Fibroblast of the conjunctiva (primary cell): Measurements from ENCODE around the gene P2RY13.
A peak's percentile ranks its signal among the peaks of the same experiment; 100 is the strongest.

Experiments used
- DNase-seq: peaks from one replicate; pipeline ENCODE4 v3.0.0-alpha.2; 2010; ENCODE audit warnings: low read depth

Gene P2RY13

DNA sequence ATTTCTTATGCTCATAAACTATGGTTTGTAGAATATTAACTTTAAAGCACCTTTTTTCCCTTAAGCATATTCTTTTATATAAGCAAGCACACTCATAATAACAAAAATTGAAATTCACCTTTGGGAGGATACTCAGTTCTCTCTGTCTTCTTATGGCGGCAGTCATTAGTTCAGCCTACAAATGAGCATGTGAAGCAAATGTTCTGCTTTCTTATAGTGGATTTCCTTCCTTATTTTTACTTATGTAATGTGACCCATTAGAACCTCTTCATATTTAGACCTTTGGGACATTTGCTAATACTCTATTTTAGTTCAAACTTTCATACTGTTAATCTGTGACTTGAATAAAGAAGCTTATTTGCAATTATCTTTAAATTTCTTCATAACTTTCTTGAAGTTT, at the start of gene P2RY13:
Gene P2RY13 (minus strand): TSS at position 187 of the 400 bp plus-strand sequence. CDS start 21 bp downstream, at position 166.
- DNase-seq: no peak

DNA sequence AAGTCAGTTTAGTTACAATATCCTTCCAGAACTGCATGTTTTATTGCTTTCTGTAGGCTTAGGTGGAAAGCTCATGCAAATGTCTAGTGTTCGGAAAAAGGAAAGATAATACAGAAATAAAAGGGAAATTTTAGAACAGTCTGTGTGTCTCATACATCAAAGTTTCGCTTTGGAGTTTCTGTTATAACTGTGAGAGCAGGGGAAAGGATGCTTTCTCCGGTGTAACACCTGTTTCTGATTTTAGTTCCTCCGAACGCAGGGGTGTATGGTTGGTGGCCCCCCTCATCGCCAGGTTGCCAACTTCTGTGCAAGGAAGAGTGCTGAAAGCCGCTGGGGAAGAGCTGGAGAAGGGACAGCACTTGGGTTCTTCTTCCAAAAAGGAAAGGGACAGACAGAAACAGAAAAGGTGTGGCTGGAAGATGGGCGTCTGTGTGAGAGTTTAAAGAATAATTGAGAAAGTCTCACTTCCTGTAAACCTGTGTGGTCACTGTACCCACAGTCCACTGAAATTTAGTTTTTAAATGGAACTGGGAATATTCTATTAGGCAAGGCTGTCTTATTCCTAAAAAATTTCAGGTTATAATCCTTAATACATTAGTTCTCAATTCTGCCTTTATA, 48.5 kb upstream of the P2RY13 start:
- DNase-seq: no peak

DNA sequence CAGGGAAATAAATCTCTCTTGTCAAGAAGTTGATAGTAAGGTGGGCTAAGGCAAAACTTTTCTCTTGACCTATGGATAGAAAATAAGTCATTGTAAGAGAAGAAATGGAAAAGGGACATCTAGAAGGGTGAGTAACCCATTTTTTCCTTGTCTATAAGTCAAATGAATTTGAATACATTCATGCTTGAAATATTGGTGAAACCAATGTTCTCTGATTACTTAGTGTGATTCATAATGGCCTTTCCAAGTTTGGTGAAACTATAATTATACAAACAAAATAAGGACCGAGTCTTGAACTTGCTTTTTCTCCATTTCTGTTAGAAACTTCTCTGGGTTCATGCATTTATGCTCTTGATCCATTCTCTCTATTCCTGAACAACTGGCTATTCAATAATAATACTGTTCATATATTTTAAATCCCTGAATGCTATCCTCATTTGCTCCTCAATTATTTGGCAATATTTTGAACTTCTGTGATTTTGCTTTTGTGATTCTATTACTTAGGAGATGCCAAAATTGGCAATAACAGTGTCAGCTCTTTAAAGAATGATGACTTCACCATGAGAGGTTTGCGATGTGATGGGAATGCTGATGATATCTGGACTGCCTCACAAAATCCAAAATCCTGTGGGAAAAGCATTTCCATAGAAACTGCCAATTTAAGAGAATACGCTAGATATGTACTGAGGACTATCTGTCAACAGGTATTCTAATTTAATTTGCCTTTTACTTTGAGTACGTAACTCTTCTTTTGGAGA, 42.9 kb upstream of the P2RY13 start:
- no peak for DNase-seq

DNA sequence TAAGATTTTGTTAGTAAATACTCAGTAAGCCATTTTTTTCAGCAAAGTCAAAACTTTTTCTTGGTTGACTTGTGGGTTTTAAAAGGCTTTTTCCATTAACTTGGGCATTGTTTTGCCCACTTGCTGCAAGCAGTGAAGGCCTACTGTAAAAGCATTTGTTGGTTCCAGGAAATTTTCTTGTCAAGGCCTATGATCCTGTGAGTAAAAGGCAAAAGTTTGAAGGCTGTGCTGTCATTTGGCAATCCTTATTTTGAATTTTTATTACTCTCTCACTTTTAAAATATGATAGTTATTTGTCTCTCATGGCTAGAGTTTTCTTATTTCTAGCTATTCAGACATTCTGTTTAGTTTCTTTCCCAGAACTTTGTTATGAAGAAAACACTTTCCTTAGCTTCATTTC, 42.2 kb upstream of the P2RY13 start:
- no peak for DNase-seq

DNA sequence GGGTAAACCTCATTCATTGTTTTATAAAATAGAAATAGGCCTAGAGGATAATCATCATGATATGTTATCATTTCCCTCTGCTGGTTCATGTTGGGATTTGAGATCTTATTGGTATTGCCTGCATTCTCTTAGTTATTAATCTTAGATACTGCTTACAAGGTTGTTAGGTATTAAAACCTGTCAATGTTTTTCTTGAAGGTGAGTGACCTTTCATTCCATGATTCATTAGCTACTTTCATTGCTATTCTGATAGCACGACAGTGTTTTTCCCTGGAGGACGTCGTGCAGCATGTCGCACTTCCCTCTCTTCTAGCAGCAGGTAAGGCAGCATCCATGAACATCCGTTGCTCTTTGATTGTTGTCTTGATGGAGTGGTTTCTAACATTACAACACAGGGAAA, 38.1 kb upstream of the P2RY13 start:
- DNase-seq: no peak

DNA sequence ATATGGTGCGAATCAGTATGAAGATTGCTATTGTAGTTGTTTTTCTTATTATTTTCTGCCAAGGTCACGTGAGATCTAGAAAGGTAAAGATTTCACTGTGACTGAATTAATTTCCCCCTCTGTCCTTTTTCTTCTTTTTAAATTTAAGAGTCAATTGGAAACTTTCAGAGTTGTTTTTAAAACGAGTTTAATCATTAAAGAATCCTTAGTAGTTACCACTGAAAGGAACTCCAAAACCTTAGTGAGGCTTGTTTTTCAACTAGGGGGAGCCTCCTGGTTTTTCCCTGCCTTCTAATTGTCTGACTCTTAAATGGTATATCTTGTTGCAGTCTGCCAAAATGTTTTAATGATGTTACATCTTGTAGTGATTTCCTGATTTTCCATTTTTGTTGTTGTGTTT, 37.6 kb upstream of the P2RY13 start:
- no peak for DNase-seq

DNA sequence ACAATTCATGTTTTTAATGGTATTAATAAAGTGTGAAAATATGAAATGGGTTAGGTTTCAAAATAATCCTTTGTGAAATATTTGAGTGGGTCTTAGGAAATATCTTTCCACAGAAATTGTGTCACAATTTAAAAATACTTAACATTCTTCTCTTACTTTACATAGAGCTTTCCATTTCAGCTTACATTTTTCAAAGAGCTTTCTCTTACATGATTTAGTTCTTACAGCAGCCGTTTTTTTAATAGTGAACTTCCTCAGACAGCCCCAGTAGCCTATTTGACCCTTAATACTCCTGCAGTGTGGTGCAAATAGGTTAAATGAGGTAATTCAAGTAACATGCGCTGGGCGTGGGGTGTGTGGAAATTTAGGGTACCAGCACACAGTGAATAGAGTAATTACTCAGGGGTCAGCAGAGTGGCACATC, 33.4 kb upstream of the P2RY13 start:
- DNase-seq: no peak

DNA sequence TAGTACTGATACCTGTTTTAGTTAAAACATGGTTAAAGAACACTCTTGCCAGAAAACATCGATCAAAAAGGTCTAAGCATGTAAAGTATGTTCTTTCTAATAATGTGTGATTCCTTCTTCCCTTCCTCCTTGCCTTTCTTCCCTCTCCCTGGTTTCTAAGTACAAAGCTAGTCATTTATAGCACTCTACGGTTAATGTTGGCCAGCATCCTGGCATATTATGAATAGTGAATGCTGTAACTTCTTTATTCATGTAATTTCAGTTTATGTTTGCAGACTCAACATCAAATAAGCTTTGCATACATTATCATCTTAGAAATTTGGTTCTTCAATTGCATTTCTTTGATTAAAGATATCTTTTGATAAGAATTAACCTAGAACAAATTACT, 28.1 kb upstream of the P2RY13 start:
- no peak for DNase-seq

DNA sequence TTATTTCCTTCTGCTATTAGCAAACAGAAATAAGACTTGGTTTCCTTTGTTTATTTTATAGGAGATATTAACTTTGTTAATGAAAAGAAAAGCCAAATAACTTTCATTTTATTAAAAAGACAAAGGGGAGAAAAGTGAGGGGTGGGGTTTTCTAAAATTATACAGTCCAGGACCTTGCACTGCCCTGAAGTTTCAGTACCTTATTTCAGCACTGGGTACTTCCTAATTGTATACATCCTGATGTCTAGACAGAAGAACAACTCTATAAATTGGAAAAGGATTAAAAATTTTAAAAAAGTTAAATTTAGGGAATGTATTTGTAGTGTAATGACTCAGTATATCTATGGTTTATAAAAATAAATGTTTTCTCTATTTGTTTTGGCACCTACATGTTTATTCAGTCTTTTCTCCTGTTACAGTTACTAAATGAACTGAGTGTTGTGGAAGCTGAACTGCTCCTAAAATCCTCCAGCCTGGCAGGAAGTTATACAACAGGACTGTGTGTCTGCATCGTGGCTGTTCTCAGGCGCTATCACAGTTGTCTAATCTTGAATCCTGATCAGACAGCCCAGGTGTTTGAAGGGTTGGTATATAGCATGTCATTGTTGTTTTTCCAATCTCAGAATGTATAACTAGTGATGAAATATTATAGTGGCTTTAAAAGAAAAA, 27.6 kb upstream of the P2RY13 start:
- no peak for DNase-seq

DNA sequence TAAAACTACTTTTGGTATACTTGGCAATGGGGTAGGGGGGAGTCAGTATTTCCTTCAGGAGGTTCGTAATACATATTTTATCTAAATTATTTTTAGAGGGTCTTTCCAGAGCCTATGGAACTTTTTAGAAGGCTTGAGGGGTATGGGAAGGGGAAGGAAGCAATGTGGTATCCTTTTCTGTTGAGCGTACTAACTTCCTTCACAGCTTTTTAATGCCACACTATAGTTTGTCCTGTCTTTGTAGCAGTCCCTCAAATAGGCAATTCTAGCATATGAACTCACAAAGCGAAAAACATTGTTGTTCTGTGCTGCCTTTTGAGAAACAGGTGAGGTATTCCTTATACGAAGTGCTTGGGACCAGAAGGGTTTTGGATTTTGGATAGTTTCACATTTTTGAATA, 22.3 kb upstream of the P2RY13 start:
- DNase-seq: no peak

DNA sequence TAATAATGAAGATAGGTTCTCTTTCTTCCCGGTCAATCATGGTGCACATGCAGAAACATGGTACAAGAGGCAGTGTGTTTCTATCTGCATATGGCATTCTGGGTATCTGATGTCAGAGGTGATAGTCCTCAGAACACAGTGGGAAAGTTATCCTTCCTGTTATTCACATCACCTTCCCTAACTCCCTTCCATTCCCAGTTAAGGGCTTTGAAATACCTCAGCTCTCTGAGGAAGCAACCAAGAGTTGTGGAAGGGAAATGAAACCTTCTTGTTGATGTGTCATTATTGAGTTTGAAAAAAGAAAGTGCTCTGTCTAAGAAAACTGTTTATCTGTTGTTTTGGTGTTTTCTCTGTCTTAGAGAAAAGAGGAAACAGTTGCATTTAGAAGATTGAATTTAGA, 21.9 kb upstream of the P2RY13 start:
- DNase-seq: no peak

DNA sequence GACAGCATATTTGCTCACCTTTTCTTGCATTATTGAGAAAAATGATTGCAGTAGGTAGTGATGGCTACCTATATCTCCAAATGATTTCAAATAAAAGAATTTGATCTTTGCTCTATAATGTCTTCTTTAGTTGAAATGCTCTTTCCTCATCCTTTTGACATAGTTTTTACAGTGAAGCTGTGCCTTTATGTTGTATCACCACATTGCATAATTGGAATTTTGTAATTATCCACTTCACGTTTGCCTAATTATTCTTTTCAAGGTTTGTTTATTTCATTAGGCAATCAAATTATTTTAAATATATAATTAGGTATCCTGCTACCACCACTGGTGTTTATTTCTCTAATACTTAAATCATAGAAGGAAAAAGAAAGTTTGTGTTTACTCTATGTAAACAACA, 21.3 kb upstream of the P2RY13 start:
- DNase-seq: no peak

DNA sequence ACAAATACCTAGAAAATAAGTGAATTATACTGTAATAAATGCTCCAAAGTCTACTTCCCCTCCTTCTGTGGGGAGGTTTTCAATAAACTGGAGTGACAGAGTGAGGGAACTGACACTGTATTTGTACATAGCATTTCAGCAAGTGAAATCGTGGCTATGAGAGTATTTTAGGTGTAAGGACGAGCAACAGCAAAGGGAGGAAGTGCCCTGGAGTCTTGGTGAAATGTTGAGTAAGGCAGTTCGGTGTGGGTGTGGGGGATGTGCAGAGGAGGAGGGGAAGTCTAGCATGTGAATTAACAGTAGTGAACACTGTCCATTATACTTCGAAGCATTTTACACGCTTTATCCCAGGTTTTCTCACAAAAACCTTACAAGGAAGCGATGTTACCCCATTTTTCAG, 18.1 kb upstream of the P2RY13 start:
- DNase-seq: no peak

DNA sequence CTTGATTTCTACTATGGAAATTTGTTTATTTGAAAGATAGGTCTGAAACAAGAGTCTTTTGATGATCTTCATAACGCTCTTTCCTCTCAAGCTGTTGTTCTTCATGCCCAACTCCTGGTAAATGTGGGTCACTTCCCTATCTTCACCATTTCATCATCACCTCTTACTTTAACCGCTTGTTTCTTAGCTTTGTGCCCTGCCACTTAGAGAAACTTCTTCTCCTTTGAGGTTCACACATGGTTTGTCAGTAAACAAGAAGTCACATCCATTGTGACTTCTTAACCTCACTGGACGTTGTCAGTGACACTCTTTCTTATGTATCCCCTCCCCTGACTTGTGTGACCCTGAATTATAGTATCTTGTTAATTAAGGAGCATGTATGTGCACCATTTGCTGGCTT, 16.9 kb upstream of the P2RY13 start:
- no peak for DNase-seq

DNA sequence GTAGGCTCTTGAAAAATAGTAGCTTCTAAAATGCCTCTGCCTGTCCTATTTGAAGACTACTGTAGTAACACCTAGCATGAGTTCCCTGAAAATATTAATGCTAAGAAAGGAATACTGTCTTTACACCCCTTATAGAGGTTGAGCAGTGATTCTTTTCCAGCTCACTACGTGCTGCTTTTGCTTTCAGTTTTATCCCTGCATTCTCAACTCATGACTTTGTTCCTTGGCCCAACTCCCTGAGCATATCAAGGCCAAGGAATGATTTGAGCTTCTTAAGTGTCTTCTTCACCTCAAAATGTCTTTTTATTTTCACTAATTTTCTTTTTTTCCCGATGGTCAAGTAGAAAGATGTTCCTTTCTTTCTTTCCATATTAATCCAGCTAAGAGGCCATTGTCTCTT, 16.5 kb upstream of the P2RY13 start:
- DNase-seq: peak; percentile 51

DNA sequence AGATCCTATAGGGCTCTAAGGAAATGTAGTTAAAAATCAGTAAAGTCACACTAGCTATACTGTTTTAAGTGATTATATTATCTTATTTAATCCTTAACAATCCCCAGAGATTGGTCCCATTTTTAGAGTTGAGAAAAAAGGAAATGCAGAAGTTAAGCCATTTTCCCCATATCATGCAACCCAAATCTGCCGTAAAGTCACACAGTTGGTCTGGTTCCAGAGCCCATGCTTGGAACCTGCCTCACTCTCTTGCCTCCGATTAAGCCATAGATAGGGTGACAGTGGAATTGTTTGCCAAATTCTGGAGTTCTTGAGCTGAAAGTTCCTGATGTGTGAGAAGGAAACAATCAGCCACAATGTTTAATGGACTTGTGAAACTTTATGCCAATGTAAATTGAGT, 2.3 kb upstream of the P2RY13 start:
- DNase-seq: no peak

DNA sequence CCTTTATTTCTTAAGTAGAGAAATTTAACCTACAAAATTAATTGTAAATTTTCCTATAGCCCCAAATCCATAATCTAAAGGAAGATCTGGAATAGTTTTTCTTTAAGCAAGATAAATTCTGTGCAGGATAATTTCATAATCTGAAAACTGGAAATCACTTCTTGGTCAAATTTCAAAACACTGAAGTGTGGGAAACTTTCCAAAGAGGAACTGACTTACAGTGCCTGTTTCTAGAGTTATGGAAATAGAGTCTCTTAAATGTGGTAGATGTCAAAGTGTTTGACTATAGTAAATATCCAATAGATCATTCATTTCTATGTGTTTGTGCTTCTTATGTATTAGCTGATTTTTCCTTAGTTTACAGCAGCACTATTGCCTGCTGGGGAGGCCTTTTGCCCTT, 1.6 kb upstream of the P2RY13 start:
- no peak for DNase-seq

DNA sequence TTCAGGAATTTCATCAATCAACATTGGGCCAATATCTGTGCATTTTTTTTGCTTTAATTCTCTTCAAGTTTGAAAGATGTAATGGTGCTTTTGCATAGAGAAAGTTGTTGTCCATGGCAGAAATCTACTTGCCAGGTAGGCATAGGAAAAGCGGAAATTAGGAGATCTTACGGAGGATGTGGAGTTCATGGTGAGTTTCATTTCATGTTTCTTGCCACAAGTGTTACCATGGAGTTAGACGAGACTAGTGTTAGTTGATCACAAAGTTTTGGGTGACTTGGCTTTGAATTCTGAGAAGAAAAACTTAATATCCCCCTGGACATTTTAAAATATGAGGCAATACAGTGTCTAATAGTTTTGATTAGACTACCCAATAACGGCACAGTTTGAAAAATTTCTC, 1.0 kb upstream of the P2RY13 start:
- DNase-seq: no peak

DNA sequence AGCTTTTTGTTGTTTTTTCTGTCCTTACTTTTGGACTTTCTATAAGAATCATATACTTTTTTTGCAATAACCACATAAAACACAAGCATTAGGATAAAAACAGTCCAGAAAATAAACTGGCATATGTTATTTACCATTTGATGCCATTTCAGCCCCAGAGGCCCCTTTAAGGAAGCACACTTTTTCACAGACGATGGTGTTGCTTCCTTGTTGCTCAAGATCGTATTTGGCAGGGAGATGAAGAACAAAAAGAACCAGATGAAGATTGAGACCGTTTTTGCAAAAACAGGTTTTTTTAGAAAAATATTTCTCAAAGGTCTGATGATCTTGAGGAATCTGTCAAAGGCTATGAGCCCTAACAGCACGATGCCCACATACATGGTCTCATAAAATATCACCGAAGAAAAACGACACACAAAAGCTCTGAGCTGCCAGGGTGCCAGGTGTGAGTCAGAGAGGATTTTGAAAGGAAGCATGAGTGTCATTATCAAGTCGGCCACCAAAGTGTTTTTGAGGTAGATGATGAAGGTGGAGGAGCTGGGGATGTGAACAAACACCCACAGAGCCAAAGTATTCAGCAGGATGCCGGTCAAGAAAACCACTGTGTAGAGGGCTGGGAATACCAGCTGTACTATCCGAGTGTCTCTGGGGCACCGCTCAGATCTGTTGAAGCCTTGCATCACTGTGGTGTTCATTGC, 902 bp downstream of the P2RY13 start:
- DNase-seq: no peak

DNA sequence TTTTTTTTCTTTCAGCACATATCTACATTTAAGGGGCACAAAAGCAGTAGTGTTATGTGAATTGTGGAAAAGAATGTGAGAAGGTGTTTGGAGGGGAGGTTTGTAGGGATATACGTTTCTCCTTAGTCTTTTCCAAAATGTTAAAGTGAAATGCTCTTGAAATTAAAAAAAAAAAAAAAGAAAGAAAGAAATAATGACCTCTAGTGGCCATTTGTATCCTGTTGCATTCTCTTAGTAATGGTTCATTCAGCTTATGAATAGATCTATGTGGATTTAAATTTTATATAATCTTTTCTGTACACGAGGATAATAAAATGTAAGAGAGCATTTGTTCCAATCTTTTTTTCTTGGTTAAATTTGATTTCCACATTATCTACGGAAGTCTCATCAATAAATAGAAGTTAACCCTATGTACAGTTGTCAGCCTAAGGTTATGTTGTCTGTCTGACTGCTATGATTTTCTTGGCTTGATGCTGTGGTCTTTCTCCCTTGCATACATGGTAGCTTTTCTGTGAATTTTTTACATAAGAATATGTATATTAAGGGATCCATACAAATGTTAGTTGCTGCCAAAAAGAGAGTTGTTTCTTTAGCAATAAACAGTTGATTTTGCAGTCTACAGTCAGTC, 1.7 kb downstream of the P2RY13 start:
- DNase-seq: no peak

DNA sequence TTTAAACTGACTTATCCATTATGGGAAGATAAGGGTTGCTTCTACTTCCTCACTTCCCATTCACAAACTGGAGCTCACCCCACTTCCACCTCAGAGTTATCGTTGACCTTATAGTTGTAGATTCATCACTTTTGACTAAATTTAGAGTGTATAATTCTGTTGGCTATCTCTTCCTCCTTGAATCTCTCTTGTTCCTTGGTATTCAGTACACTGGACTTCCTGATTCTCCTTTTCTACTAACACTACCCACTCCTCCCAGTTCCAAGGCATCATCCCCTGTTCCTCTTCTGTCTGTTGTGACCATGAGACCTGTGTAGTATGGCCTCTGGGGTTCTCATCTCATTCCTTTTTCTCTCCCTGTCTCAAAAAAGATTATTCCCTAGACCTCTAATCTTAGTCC, 6.8 kb downstream of the P2RY13 start:
- DNase-seq: no peak

DNA sequence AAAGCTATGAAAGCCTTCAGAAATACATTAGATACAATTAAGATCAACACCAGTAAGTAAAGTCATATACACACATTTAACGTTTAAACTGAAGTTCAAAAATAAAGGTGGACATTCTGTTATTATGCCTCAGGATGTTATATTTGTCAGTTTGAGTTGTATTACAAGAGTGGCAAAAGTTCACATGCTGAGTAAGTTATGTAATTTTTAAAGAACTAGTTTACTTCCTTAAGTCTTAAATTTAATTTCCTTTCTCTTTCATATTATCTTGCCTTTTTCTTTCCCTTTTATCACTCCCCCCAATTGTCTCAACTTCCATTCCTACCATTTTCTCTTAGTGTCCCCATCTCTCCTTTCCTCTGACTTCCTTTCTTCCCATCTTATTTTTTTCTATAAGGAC, 7.8 kb downstream of the P2RY13 start:
- no peak for DNase-seq
